ENCODE results near the gene NPAS3.

- TF ChIP-seq CTCF (IDR thresholded peaks at IDR 0.05 in 8 of 11, conservative IDR thresholded peaks at IDR 0.05 in 3 of 11): no peak
- TF ChIP-seq POLR2AphosphoS5 (IDR thresholded peaks at IDR 0.05): no peak
- no peak for TF ChIP-seq POLR2A (IDR thresholded peaks at IDR 0.05)
Measured at GRCh38 chr14:33734387-33734786, 795.7 kb downstream of the NPAS3 start.
